Non-pigmented ciliary epithelial cell (primary cell): Measurements from ENCODE around the gene BATF3.
"Not testable (repeated sequence)": the region's sequence is repeated elsewhere in the genome, so short reads cannot be mapped to it uniquely, and the experiment has no call there.

Experiments used
- DNase-seq: peaks from one replicate; pipeline ENCODE4 v3.0.0-alpha.2; 2010; ENCODE audit warnings: low read depth

The BATF3 gene, protein sequence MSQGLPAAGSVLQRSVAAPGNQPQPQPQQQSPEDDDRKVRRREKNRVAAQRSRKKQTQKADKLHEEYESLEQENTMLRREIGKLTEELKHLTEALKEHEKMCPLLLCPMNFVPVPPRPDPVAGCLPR

DNA sequence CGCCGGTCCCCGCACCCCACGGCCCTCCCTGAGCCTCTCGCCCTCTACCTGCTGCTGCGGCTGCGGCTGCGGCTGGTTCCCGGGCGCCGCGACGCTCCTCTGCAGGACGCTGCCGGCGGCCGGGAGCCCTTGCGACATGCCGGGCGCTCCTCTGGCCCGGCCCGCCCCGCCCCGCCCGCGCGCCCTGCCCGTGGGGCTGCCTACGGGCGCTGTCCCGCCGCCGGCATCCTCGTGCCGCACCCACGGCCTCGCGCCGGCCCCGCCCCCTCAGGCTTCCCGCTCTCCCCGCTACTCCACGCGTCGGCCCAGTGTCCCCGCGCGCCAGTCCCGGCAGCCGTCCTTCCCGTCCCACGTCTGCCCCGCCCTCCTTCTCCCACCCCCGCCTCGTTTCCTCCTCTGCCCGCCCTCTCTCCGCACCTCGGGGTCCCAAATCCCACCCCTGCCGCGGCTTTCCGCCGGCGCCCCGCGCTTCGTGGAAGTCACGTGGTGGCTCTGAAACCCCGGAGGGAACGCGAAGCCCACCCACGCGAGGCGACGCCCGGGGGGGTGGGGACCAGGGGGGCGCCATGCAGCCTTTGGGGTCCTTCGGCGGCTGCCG is at the start of gene BATF3:
Gene BATF3, minus strand, starts transcription at position 216 of the 598 bp plus-strand sequence. Its CDS starts 78 bp downstream, at position 138.
- DNase-seq, result no peak

DNA sequence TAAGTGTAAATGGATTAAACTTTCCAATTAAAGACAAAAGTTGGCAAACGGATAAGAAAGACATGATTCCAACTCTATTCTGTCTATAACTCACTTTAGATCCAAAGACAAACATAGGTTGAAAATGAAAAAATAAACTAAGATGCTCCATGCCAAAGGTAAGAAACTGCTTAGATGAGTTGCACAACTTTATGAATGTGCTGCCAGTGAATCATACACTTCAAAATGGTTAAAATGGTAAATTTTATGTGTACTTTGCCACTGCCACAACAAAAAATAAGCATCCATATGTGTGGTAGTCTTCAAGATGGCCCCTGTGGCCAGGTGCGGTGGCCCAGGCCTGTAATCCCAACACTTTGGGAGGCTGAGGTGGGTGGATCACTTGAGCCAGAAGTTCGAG is 46.9 kb upstream of the BATF3 start:
- no peak for DNase-seq

DNA sequence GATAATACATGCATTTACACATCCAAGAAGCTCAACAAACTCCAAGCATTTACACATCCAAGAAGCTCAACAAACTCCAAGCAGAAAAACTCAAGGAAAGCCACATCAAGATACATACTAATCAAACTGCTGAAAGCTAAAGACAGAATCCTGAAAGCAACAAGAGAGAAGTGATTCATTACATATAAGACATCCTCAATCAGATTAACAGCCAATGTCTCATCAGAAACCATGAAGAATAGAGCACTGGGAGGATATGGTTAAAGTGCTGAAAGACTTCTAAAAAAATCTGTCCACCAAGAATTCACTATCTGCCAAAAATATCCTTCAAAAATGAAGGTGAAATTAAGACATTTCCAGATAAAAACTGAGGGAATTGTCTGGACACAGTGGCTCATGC is 45.7 kb upstream of the BATF3 start:
- DNase-seq, result no peak

DNA sequence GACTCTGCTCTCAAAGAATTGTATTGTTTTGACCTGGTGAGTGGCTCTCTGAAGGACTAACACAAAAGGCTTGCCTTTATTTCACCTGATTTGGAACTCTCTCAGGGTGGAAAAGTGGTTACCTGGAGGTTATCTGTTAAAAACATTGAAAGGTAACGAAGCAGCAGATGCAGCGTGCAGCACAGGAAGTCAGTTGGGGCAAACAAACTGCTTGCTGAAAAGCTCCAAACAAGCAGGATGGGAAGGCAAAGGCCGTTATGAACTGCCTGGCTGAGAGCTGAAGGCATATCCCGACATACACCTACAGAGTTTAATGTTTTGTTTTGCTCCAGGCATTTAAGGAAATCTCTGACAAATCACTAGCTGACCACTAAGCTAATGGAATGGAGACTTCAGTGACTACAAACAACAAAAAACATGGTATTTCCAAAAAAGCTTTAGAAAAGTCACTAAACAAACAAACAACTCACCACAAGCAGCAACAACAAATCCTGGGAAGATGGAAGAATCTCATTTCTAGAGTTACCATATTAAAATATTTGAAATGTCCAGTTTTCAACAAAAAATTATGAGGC is 44.3 kb upstream of the BATF3 start:
- no peak for DNase-seq

DNA sequence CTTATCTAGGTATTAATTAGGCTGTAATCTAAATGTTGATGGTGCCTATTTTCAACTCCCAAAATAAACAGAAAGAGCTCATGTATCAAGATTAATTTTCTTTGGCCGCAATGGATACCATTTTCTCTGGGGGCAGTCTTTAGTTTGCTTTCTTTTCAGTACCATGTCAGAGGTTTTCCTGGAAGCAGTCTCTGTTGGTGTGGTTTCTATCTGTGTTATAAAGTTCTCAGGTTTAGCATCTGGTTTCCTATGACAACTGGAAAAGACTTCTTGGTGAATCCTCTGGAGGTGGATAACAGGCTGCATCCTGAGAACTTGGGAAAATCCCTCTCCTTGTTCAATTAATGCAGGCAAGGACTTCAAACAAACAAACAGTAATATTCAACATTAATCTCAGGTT is 38.7 kb upstream of the BATF3 start:
- no peak for DNase-seq

DNA sequence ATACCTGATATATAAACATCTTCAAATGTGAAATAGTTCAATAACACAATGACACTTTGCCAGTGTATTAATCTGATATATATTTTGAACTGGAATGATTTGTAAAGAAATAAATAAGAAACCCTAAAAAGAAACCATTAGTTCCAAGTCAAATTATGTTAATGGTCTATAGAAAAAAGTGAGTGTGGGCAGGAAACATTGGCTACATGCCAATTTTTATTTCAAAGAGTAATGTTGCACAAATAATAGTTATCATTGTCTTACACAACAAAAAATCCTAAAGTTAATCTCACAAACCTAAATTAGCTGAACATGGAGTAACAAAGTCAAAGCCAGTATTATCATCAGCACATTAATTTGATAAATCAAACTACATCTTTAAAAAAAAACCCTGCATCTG is 37.9 kb upstream of the BATF3 start:
- DNase-seq, result no peak

DNA sequence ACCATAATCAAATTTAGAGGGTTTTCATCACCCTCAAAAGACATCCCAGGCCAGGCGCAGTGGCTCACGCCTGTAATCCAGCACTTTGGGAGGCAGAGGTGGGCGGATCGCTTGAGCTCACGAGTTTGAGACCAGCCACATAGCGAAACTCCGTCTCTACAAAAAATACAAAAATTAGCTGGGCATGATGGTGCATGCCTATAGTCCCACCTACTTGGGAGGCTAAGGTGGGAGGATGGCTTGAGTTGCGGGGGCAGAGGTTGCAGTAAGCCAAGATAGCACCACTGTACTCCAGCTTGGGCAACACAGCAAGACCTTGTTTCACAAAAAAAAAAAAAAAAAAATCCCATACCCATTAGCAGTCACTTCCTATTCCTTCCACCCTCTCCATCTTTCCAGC is 33.5 kb upstream of the BATF3 start:
- DNase-seq, result no peak

DNA sequence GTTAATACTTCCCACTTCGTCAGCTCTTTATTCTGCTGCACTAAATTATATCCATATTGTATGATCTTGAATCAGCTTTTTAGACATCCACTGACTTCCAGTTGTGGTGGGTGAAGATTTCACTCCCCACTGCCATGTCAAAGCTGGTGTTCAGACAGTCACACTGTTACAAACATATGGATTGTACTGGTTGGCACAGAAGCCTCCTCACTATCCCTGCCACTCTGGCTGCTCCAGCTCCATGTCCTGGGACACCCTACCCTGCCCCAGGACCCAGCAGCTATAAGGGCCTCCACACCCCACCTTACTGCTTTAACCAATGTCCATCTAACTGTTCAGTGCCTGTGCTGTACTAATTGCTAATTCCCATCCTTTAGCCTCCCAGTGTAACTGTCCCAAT is 32.0 kb upstream of the BATF3 start:
- no peak for DNase-seq

DNA sequence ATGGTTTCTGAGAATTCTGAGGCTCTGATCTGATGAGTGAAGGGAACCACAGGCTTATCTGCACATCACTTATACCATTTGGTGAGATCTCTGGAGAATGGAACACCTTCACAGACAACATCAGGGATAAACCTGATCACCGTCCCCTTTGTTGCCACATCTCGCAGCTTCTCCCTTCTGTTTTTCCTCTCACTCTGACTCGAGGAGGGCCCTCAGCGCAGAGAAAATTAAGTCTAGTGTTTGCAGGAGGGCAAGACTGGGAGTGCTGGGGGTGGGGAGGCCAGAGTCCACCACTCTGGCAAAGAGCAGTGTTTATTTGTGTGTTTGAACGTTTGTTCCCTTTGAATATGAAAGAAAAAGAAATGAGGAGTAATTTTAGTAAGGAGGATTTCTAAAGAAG is 29.0 kb upstream of the BATF3 start:
- DNase-seq, result no peak

DNA sequence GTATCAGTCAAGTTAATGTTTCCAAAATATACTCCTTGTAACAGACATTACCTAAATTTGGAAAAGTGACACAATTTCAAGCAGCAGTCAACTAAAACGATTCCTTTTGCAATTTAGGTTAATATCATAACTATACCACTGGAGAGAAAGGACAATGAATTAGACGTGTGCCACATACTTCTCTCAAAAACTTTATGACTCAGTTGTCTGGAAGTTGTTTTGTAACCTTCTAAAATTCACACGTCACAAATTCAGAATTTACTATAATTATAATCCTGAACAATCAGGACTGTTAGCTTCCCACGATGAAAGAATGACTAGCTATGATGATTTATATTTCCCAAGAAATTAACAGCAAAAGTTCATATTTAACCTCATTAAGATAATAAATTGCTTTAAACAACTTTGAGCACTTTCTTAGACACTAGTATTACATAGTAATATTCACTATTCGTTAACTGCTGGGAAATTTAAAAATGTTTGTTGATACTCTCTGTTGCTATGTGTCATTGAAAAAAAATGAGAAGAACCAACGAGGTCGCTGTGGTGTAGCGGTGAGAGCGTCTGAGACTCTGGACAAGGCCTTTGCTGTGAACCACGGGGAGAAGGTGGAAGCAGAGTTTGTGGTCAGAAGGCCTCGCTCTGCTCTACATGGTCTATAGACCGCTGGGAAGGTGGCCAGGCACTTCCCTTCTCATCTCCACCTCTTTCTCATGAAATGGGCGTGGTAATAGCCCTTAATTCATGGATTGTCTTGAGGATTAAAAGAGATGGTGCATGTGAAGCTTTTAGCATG is 27.9 kb upstream of the BATF3 start:
- DNase-seq, result peak; percentile 55

DNA sequence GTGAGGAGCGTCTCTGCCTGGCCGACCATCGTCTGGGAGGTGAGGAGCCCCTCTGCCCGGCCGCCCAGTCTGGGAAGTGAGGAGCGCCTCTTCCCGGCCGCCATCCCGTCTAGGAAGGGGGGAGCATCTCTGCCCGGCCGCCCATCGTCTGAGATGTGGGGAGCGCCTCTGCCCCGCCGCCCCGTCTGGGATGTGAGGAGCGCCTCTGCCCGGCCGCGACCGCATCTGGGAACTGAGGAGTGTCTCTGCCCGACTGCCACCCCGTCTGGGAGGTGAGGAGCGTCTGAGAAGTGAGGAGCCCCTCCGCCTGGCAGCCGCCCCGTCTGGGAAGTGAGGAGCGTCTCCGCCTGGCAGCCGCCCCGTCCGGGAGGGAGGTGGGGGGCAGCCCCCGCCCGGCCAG is 25.0 kb upstream of the BATF3 start:
- DNase-seq, result not testable (repeated sequence)

DNA sequence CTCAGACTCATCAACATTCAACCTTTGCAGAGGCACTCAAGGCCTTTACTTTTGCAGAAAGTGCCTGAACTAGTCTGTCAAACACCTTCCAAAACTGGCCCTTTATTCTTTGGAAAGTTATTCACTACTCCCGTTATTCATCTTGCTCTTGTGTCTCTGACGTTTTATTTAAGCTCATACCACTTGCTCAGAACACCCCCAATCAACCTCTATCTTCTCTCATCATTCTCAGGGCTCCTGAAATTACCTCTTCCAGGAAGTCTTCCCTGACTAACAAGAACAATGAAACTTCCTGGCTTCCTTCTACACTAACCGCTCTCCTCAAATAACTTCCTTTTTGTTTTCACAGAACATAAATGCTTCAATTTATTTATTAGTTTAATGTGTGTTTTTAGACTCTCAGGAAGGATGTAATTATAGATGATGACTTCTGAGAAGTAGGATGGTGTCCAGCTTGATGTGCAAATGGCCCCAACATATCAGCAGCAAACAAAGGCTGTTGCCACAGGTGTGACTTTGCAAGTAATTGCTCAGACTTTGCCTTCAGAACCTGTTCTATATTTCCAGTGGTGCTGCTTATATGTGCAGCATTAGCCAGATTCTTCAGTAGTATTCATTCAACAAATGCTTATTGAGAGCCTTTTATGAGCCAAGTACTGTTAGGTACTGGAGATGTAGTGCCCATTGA is 22.8 kb upstream of the BATF3 start:
- DNase-seq, result no peak

DNA sequence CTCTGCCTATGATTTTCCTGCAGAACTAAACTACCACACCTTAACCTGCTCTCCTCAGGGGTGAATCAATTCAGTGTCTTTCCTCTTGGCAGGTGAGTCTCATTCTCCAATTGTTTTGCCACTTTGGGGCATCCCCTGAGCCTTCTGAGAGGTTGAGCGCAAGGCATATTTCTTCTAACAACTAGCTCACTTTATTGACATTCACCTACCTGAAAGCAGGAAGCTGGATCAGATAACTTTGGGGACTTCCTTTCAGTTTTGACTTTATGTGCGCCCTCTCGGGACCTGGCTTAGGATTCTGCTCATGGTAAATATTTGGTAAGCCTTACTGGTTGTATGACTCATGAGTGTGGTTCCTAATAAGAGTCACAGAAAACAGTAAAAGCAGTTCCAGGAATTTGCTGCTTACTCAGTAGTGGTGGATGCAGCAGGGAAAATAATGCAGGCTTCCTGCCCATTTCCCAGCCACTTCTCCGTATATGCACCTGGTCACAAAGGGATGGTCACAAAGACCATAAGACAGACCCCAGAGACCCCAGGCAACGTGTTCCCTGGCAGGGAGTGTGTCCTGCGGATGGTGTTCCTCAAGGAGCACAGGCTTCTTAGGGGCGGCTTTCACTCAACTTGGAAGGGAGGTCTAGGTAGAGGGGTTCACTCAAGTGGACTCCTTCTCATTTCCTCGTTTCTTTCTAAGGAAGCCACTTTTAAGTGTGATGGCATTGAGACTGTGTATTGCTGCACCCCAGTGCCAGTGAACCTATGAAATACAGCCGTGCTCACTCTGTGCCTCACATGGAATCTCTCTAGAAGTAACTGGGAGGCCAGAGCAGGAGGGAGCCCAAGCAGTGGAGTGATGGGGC is 22.0 kb upstream of the BATF3 start:
- DNase-seq, result peak; percentile 32

DNA sequence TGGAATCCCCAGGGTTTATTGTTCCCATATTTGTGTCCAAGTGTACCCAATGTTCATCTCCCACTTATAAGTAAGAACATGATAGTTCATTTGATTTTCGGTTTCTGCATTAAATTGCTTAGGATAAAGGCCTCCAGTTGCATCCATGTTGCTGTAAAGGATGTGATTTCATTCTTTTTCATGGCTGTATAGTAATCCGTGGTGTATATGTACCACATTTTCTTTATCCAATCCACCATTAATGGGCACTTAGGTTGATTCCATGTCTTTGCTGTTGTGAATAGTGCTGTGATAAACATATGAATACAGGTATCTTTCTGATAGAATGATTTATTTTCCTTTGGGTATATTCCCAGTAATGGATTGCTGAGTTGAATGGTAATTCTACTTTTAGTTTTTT is 20.0 kb upstream of the BATF3 start:
- DNase-seq, result no peak

DNA sequence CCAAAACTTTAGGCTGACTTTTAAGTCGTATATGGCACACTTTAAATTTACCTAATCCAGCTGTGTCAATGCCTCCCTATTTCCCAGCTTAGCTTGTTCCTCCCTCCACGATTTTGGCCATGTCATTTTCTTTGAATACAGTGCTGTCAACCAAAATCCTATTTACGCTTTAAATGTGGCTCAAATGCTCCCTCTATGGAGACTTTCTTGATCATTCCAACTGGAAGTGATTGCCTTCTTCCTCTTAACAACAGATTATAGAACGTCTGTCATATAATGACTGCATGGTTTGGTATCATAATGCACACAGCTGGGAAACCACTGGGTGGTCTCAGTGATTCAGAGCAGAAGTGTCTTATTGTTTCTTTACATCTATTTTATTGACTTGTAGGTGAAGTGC is 18.9 kb upstream of the BATF3 start:
- no peak for DNase-seq

DNA sequence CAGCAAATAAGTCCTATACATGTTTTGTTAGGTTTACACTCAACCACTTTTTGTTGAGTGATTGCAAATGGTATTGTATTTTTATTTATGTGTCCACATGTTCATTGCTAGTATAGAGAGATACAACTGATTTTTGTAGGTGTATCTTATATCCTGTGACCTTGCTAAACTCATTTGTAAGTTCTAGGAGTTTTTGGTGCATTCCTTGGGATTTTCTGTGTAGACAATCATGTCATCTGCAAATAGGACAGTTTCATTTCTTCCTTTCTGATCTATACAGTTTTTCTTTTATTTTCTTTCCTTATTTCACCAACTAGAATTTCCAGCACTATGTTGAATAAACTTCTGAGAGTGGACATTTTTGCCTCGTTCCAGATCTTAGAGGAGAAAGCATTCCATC is 16.5 kb upstream of the BATF3 start:
- no peak for DNase-seq

DNA sequence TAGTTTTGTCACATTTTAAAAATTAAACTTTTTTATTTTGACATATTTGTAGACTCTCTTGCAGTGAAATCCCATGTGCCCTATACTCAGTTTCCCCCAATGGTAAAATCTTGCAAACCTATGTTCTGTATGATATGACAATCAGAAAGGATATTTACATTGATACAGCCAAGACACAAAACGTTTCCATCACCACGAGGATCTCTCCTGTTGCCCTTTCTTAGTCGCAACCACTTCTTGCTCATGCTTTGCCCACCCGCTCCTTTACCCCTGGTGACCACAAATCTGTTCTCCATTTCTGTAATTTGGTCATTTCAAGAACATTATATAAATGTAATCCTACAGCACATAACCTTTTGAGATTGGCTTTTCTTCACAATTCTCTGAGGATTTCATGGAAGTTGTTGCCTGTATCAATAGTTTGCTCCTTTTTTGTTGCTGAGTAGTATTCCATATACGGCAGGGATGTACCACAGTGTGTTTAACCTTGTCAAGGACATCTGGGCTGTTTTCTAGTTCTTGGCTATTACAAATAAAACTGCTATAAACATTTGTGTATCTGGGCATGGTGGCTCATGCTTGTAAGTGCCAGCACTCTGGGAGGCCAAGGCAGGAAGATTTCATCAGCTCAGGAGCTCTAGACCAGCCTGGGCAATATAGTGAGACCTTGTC is 14.0 kb upstream of the BATF3 start:
- no peak for DNase-seq

DNA sequence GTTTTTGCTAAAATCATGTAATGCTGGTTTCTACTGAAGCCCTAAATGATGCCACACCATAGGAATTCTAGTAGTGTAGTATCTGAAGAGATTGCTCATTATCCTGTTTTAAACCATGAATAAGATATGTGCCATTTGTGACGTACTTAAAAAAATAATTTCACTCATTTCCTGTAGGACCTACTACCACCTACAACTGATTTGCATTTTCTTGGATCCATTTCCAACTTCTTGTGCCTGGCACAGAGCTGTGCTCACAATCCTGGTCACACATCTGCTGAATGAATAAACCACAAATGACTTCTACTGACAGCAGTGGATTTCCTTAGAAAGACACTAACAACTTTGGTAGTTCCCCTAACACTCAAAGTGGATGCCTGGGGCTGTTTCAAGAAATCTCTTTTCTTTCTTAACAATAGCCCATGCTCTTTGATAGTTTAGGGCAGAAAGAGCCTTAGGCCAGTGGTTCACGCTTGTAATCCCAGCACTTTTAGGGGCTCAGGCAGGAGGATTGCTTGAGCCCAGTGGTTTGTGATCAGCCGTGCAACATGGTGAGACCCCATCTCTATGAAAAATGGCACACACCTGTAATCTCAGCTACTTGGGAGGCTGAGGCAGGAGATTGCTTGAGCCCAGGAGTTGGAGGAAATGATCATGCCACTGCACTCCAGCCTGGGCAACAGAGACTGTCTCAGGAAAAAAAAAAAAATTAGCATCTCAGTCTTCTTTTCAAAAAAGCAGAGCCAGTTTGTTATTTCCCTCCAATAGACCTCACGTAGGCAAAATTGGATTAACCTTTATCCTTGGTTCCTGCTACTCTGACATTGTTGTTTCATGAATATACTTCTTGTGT is 13.0 kb upstream of the BATF3 start:
- no peak for DNase-seq

DNA sequence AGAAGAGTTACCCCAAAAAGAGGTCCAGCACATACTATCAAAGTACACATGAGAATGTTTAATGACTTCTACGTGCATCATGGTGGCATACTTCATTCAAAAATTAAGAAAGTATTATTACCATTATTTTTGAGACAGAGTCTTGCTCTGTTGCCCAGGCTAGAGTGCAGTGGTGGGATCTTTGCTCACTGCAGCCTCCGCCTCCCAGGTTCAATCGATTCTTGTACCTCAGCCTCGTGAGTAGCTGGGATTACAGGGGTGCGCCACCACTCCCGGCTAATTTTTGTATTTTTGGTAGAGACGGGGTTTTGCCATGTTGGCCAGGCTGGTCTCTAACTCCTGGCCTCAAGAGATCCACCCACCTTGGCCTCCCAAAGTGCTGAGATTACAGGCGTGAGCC is 12.3 kb upstream of the BATF3 start:
- not testable (repeated sequence) for DNase-seq

DNA sequence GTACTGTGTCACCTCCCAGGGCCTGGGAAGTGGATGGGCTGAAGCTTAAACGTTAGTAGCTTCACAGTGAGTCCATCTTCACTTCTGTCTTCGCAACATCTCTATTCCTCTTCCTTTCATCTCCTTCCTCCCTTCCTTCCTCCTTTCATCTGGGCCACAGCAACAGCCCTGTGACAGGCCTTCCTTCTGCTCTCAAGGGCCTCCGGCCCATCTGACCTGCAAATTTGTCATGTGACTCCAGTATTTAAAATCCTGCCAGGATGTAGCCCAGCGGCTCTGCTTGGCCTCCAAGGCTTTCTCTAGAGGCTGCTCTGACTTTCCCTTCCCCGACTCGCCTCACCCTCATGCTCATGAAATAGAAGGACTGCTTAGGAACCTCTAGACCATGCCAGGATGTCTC is 10.9 kb upstream of the BATF3 start:
- DNase-seq, result no peak
